ENCODE data around the gene PAPOLA. TPM values are rescaled to one million over a fixed set of nuclear protein-coding genes. Genes with fewer than 3 reads are reported as not detected.

Gene PAPOLA
- total RNA-seq, 2 experiments from 2014 or later = 161 to 197 TPM

DNA sequence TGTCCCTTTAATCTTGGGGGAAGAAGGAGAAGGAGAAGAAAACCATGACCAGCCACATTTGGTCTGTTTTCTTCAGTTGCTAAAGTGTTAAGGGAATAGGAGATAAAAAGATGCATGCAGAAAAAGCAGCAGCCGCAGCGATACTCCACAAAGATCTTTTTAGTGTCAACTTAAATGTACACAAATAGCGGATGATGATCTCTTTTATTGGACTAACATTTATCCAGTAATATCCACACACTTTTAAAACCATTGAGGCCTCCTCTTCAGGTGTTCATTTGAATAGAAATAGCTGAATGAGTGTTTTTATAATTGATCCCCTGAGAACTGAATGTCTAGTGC lies 83.5 kb downstream of the PAPOLA start:
- Mint-ChIP-seq H3K9me3 (no peaks in the 10 kb centered on the region), H3K4me1 (no peaks in the 10 kb centered on the region), H3K27me3 (peaks cover 22% of the 10 kb centered on the region), H3K36me3 (ENCODE audit: low read depth) (no peaks in the 10 kb centered on the region), H3K4me3 (no peak overlapping the region), H3K27ac (no peak overlapping the region)
- ChIA-PET POLR2A (no interaction called here), CTCF (no interaction called here)
- no peak for DNase-seq

DNA sequence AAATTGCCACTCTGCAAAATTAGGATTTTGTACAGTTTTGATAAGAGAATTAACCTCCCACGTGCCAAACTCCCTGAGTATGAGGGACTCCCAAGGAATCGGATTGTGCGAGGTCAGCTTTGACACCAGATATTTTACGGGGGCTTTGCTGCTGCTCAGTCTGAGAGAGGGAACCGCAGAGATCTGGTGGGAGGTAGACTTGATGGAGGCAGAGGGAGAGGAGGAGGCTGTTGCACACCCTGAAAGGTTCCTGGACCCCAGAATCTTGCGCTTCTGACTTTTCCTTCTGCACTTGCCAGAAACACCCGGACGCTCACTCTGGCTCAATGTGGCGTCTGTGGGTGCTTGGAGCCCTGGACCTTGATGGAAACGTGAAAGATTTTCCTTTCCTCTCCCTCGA lies 83.9 kb downstream of the PAPOLA start:
- CTCF ChIA-PET = no interaction called here
- no peaks in the 10 kb centered on the region for H3K4me1 Mint-ChIP-seq

DNA sequence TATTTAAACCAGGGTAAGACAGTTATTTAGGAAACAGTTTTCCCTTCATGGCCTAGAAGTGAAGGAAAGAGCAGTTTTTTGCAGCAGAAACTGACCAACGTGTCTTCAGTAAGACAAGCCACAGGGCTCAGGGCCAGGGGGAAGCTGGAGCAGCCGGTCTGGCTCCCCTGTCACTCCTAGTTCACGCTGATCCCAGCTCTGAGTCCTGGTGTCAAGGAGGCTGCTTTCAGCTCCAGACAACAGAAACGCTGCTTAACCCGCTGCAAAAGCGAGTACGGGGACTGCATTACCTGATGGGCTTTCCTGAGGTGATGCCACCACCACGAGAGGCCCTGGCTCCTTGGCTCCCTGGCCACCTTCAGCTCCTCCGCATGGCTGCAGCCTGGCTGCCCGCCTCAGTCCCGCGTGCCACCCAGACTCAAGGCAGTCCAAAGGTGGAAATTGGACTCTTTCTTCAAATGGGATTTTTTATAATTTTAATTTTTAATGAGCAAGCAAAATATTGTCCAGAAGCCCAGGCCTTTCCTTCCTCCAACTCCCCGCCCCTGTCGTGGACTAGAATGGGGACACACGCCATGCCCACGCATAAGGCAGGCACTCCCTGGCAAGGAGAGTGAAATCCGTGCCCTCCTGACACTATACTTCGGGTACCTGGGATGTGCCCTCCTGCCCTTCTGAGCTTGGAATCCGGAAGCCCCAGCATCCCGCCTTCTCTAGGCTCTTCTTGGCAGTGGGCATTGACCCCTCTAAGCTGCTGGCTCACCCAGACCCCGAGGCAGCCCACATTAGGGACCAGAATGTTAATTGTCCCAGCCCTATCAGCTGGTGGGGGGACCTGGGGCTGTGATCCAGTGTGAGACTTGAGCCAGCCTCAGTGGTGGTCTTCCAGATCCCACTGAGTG lies 85.0 kb downstream of the PAPOLA start:
- ChIA-PET POLR2A (no interaction called here), CTCF (interaction anchor here (0.5 to 1.3 kb wide), 3 partner anchors 9 to 44 kb away, joined by 3 read pairs; no protein-coding TSS in a partner anchor)
- Mint-ChIP-seq H3K27me3 (peaks cover 23% of the 10 kb centered on the region), H3K27ac (no peak overlapping the region), H3K36me3 (ENCODE audit: low read depth) (no peaks in the 10 kb centered on the region), H3K9me3 (no peaks in the 10 kb centered on the region), H3K4me1 (peaks cover 3% of the 10 kb centered on the region), H3K4me3 (no peak overlapping the region)
- DNase-seq = no peak

More for the DNA sequence above, 83.9 kb downstream of the PAPOLA start:
- Mint-ChIP-seq H3K4me3 (no peak overlapping the region), H3K27me3 (peaks cover 23% of the 10 kb centered on the region), H3K27ac (no peak overlapping the region), H3K9me3 (no peaks in the 10 kb centered on the region), H3K36me3 (ENCODE audit: low read depth) (no peaks in the 10 kb centered on the region)
- POLR2A ChIA-PET = no interaction called here
- DNase-seq = no peak

DNA sequence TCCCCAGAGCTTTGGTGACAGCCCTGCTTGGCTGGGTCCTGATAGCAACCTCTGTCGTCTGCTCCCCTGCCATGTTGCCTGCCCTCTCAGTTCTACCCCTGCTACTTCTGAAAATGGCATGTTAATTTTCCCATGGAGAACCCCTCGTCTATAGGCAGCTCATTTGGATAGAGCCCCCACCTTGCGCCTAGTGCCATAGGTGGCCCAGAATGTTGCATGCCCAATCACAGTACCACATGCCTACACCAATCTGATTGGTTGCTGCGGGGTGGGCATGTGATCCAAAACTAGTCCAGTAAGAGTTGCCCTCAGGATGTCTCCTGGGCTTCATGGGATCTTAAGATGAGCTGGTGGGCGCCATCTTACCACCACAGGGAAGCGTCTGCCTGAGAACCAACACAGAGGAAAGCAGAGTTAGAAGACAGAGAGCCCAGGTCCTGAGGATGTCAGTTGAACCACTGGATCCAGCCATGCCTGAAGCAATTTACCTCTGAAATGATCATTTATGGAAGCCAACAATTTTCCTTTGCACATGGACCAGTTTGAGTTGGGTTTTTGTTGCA lies 85.7 kb downstream of the PAPOLA start:
- POLR2A ChIA-PET = no interaction called here
- CTCF ChIA-PET = interaction anchor here (0.5 to 1.3 kb wide), 4 partner anchors 9 to 43 kb away, joined by 3 to 5 read pairs (median 3); no protein-coding TSS in a partner anchor
- no peak for DNase-seq

DNA sequence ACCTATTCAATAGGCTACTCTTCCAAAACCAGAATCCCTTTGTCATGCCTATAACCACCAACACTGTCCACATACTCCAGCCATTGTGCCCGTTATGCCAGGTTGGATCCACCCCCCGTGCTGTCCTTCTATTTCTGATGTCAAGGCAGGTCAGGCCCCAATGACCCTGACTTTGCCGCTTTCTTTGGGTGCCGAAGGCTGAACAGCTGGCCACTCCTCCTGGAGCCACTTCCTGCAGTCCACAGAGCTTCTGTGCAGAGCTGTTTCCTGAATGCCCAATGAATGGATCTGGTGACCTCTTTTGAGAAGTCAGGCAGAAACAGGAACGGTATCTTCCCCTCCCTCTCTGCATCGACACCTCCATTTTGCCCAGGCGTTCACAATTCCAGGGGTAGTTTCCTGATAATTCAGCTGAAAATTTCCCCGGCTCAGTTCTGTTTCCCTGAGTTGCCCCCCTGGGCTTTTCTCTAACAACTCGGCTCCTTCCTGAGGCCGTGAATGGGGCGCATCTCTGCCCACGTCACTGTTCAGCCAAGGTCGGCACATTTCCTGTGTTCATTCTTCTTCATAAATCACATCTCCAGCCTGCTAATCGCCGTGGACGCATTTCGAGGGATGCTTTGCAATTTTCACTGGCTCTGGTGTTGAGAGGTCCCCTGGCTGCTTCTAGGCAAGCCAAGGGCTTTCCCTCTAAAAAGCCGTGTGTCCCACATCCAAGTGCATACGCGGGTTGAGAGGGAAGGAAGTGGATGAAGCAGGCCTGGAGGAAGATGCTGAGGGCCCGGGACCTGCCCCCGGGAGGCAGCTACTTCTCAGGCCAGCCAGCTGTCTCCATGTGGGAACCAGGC lies 86.5 kb downstream of the PAPOLA start:
- peaks cover 20% of the 10 kb centered on the region for H3K27me3 Mint-ChIP-seq
- CTCF ChIA-PET = interaction anchor here (0.8 to 1.7 kb wide), 4 partner anchors 8 to 16 kb away, joined by 3 to 6 read pairs (median 4); no protein-coding TSS in a partner anchor
- peaks cover 14% of the 10 kb centered on the region for H3K4me1 Mint-ChIP-seq
- H3K27ac Mint-ChIP-seq = no peak overlapping the region
- no peak for DNase-seq
- POLR2A ChIA-PET = interaction anchor here (0.6 kb wide), 1 partner anchor 36 kb away, joined by 3 read pairs; no protein-coding TSS in a partner anchor
- H3K36me3 Mint-ChIP-seq (ENCODE audit: low read depth) = no peaks in the 10 kb centered on the region
- H3K9me3 Mint-ChIP-seq = no peaks in the 10 kb centered on the region
- H3K4me3 Mint-ChIP-seq = no peak overlapping the region

More for the DNA sequence above, 85.7 kb downstream of the PAPOLA start:
- Mint-ChIP-seq H3K4me3 (no peak overlapping the region), H3K27ac (no peak overlapping the region), H3K9me3 (no peaks in the 10 kb centered on the region), H3K4me1 (peaks cover 8% of the 10 kb centered on the region), H3K36me3 (ENCODE audit: low read depth) (no peaks in the 10 kb centered on the region), H3K27me3 (peaks cover 23% of the 10 kb centered on the region)

DNA sequence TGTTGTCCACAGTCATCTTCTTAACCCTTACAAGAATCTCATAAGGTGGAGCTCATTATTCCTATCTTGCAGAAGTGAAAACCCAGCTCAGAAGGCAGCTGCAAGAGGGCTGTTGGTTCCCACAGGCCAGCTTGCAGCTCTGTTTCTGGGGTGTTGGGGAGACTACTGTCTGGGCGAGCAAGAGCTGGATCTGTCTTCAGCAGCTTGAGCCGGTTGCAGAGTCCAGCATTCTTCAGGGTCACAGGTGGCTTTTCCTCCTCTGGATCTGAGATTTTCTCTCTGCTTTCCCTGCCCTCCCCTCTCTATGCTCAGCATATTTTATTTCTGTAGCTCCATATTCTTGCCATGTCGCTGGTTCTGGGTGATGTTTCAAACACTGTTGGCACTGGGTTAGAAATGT lies 87.4 kb downstream of the PAPOLA start:
- H3K27me3 Mint-ChIP-seq = peaks cover 15% of the 10 kb centered on the region
- H3K4me1 Mint-ChIP-seq = peaks cover 14% of the 10 kb centered on the region
- POLR2A ChIA-PET = interaction anchor here (0.6 kb wide), 1 partner anchor 35 kb away, joined by 3 read pairs; no protein-coding TSS in a partner anchor
- no peaks in the 10 kb centered on the region for H3K36me3 Mint-ChIP-seq (ENCODE audit: low read depth)
- DNase-seq = no peak
- H3K4me3 Mint-ChIP-seq = no peak overlapping the region
- H3K27ac Mint-ChIP-seq = no peak overlapping the region
- H3K9me3 Mint-ChIP-seq = no peaks in the 10 kb centered on the region
- CTCF ChIA-PET = interaction anchor here (0.9 to 1.7 kb wide), 3 partner anchors 9 to 20 kb away, joined by 3 to 6 read pairs (median 4); no protein-coding TSS in a partner anchor

DNA sequence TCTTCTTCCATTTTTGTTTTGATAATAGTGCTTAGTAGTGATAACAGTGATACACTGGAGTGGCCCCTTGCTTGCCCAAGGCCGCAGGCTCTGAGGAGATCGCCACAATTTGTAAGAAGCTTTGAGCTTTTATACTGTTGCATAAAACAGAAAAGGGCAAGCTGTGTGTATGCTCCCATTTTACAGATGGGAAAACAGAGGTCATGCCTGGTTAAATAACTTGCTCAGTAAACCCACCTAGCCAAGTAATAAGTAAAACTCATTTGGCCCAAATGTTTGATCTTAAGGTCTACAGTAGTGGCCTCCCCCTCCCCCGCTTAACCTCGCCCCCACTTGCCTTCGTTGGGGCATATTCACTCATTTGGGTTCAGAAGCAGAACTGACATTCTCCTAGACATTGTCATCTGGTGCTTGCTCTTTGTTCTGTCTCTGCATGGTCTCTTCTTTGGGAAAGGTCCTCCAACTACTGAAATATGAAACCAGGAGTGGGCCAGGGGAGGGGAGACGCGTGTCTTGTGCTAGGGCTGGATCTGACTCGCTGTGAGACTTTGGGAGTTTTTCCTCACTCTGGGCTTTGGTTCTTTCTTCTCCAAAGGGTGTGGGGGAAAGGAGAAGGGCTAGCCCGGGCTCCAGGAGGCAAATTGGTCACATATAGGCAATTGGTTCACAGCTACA lies 88.1 kb downstream of the PAPOLA start:
- CTCF ChIA-PET = interaction anchor here (0.9 to 1.7 kb wide), 3 partner anchors 9 to 21 kb away, joined by 3 to 6 read pairs (median 4); no protein-coding TSS in a partner anchor
- no peaks in the 10 kb centered on the region for H3K9me3 Mint-ChIP-seq
- peaks cover 12% of the 10 kb centered on the region for H3K27me3 Mint-ChIP-seq
- H3K4me3 Mint-ChIP-seq = no peak overlapping the region
- peaks cover 14% of the 10 kb centered on the region for H3K4me1 Mint-ChIP-seq
- no peak overlapping the region for H3K27ac Mint-ChIP-seq
- DNase-seq = no peak
- POLR2A ChIA-PET = no interaction called here
- no peaks in the 10 kb centered on the region for H3K36me3 Mint-ChIP-seq (ENCODE audit: low read depth)

DNA sequence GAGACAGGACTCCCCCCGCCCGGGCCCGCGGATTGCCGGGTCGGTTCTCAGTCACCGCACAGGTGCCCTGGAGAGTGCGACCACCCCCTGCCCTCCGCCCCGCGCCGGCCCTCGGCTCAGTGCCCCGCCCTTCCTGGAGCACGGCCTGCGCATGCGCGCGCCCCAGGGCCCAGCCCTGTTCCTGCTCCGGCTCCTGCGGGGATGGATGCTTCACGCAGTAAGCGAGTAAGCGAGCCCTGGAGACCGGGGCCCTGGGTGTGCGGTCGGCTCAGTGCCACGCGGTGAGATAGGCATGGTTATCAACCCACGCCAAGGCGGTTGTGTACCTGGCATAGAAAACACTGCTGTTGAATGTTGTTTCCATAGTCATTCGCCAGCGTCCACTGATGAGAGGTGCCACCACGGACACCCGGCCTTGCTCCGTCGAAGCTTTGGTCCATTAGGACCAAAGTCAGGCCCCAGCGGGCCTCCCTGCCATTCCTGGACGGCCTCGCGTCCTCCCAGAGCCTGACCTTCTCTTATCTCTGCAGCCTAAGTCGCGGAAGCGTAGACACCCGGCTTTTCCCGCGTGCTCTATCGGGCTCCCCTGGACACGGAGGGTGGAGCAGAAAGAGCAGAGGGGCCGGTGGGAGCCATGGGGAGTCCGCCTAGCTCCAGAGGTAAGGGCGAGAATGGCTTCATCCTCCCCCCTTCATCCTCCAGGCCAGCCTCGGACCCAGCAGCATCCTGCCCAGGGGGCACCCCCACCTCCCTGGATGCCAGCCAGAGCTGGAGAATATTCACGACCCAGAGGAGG lies 90.6 kb downstream of the PAPOLA start:
- Mint-ChIP-seq H3K36me3 (ENCODE audit: low read depth) (no peaks in the 10 kb centered on the region), H3K4me1 (peaks cover 14% of the 10 kb centered on the region), H3K27ac (peak overlapping the region; percentile 31), H3K4me3 (peak overlapping the region; percentile 71), H3K9me3 (no peaks in the 10 kb centered on the region), H3K27me3 (peaks cover 7% of the 10 kb centered on the region)
- DNase-seq = peak; percentile 69
- CTCF ChIA-PET = no interaction called here
- POLR2A ChIA-PET = no interaction called here

DNA sequence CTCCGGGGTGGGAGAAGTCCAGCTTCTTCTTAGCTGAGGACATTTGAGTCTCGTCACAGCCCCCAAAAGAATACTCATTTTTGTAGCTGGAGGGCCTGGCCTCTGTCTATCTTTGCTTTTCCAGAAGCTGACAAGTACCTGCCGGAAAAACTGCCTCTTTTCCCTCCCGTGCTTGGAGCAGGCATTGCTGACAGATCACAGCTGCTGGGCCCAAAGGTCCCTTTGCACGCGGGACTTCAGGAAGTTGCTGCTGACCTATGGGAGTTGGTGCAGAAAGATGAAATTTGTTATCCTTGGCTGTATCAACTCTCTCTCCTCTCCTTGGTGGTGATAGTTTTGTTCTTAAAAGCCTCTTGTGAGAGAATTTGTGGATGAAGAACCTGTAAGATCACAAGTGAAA lies 92.8 kb downstream of the PAPOLA start:
- H3K4me3 Mint-ChIP-seq = no peak overlapping the region
- no peak overlapping the region for H3K27ac Mint-ChIP-seq
- peaks cover 14% of the 10 kb centered on the region for H3K4me1 Mint-ChIP-seq
- ChIA-PET POLR2A (no interaction called here), CTCF (no interaction called here)
- no peaks in the 10 kb centered on the region for H3K36me3 Mint-ChIP-seq (ENCODE audit: low read depth)
- peaks cover 6% of the 10 kb centered on the region for H3K27me3 Mint-ChIP-seq
- no peaks in the 10 kb centered on the region for H3K9me3 Mint-ChIP-seq
- DNase-seq = no peak

DNA sequence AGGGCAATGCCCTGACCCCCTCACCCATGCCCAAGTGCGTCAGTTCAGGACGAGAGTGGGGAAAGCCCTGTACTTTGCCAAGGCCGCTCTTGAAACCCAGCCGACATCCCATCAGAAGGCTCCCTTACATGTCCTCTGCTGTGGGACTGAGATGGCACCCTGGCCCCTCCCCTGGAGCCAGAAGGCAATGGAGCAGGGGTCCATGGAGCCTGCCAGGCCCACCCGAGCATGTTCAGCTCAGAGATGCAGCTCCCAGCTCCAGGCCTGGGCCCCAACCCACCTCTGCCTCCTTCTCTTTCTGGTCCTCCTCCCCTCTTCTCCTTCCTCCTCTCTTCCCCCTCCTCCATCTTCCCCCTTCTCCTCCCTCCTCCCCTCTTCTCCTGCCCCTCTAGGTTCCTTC lies 95.5 kb downstream of the PAPOLA start:
- no peaks in the 10 kb centered on the region for H3K27me3 Mint-ChIP-seq
- H3K27ac Mint-ChIP-seq = no peak overlapping the region
- H3K9me3 Mint-ChIP-seq = no peaks in the 10 kb centered on the region
- no peaks in the 10 kb centered on the region for H3K36me3 Mint-ChIP-seq (ENCODE audit: low read depth)
- DNase-seq = no peak
- H3K4me3 Mint-ChIP-seq = no peak overlapping the region
- CTCF ChIA-PET = interaction anchor here (1.0 to 1.9 kb wide), 2 partner anchors 18 to 22 kb away, joined by 3 to 5 read pairs; no protein-coding TSS in a partner anchor
- H3K4me1 Mint-ChIP-seq = peaks cover 20% of the 10 kb centered on the region
- POLR2A ChIA-PET = no interaction called here

DNA sequence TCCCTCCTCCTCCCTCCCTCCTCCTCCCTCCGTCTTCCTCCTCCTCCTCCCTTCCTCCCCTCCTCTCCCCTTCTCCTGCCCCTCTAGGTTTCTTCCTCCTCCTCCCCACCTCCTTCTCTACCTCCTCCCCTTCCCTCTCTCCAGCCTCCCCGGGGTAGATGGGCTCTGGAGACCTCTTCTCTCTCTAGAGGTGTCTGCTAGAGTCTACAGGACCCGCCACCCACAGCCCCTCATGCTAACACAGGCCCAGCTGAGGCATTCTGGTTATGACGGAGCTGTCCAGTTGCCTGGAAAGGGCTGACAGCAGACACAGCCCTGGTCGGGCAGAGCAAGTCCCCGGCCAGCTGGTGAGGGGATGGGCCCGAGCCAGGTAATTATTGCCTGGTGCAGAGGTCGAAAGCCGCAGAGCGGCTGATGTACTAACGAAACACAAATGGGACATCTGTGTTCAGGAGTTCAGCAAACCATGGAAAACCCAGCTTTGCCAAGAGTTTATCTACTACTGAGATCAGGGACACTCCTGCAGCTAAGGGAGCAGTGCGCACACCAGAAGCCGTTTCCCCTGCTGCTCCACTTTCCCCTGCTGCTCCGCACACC lies 96.2 kb downstream of the PAPOLA start:
- H3K27me3 Mint-ChIP-seq = no peaks in the 10 kb centered on the region
- DNase-seq = no peak
- CTCF ChIA-PET = no interaction called here
- H3K36me3 Mint-ChIP-seq (ENCODE audit: low read depth) = no peaks in the 10 kb centered on the region
- H3K4me3 Mint-ChIP-seq = no peak overlapping the region
- POLR2A ChIA-PET = no interaction called here
- H3K27ac Mint-ChIP-seq = no peak overlapping the region
- peaks cover 16% of the 10 kb centered on the region for H3K4me1 Mint-ChIP-seq
- H3K9me3 Mint-ChIP-seq = no peaks in the 10 kb centered on the region
